GM21390 (cell line): Measurements from ENCODE around the gene MUC22.
"Not testable (repeated sequence)": the region's sequence is repeated elsewhere in the genome, so short reads cannot be mapped to it uniquely, and the experiment has no call there.

ENCODE experiments used
- ATAC-seq: cut with Tn5 transposase; IDR thresholded peaks from one replicate; pipeline ENCODE4 v1.9.1; 2021; ENCODE audit not compliant: unreplicated experiment

The MUC22 gene

GRCh38 chr6:31037169-31037568 lies 26.9 kb downstream of the MUC22 start:
- ATAC-seq, result no peak

GRCh38 chr6:31037682-31038081 lies 27.4 kb downstream of the MUC22 start:
- ATAC-seq, result no peak

- ATAC-seq, result no peak
Observed at GRCh38 chr6:31038559-31038958, 28.3 kb downstream of the MUC22 start.

DNA sequence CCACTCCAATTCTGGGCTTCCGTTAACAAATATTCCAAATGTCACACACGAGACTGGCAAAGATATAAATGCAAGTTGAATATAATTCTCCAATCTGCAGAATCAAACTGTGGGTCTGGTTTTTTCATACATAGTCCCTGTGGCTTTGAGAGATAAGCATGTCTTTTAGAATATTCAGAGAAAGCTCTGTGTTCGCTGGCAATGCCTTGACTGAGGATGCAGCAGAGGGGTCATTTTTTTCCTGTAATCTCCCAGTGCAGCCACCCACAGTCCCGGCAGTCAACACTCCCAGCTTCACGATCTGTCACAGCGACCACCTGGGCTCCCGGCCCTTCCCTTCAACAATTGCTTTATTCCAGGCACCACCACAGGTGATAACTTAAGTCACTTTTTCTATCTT lies 30.5 kb downstream of the MUC22 start:
- ATAC-seq, result no peak

GRCh38 chr6:31041372-31041974 lies 31.2 kb downstream of the MUC22 start:
- ATAC-seq, result no peak

DNA sequence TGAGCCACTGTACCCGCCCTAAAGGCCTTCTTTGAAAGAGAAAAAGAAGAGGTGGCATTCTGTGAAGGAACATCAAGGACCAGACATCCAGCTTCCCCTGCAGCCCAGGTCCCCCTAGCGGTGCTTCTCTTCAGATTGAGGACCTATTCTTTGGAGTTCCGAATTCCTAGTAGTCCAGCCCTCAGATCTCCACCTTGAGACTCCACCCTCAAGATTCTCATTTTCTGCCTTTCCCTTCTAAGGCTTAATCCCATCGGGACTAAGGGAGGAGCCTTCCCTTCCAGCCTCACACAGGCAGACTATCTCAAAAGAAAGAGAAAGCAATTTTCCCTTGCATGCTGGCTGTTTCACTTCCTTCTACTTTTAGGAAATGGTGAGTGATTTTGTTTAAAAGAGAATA lies 32.5 kb downstream of the MUC22 start:
- no peak for ATAC-seq

DNA sequence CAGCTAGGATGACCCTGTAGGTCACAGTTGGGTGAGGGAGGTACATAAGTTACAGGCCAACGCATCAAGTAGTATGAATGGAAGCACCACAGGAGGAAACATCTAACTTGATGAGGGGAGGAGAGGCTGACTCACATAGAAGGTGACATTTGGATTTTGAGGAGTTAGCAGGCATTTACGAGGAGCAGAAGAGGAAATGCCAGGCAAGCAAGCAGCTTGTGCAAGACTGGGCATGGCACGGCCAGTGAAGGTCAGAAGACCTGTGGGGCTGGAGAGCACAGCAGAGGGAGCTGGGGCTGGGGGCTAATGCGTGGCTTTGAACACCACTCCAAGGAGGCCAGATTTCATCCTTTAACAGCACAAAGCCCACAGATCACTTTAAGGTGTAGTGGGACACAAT lies 37.8 kb downstream of the MUC22 start:
- ATAC-seq, result no peak

DNA sequence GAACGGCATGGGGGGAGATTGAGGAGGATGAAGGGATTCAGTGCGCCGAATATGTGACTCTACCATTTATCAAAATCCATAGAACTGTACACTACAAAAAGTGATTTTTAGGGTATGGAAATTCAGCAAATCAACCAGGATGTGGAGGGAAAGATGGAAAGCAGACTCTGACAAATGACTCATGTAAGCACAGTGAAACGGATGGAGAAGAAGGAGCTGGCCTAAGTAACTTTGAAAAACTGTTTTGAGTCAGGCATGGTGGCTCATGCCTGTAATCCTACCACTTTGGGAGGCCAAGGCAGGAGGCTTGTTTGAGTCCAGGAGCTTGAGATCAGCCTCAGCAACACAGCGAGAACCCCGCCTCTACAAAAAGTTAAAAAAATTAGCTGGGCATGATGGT lies 39.2 kb downstream of the MUC22 start:
- ATAC-seq, result no peak

GRCh38 chr6:31053187-31053586 lies 42.9 kb downstream of the MUC22 start:
- ATAC-seq, result not testable (repeated sequence)

GRCh38 chr6:31053873-31054272 lies 43.6 kb downstream of the MUC22 start:
- no peak for ATAC-seq

- ATAC-seq, result no peak
Observed at GRCh38 chr6:31055441-31055840, 45.2 kb downstream of the MUC22 start.

DNA sequence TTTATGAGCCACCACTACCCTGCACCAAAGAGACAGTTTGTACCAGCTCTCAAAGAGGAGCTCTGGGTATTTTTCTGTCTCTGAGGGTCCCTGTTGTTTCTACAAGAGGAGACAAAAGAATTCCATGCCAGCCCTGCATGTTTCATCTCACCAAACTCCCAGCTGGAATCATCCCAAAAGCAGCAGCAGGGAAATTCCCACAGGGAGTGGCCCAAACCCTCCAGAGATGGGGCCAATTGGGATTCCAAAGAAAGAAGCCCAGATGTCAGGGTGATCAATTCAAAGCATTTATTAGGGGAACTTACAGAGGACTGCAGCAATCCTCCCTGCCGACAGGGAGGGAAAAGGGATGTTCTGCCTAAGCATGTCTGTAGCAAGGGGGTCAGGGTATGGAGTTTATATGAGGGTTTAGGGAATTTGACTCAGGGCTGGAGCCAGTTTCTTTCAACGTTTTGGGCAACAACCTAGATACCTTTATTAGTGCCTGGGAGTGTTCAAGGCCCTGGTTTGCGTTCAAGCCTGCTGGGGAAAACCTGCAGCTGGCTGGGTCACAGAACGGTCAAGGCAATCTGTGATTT lies 47.2 kb downstream of the MUC22 start:
- no peak for ATAC-seq

DNA sequence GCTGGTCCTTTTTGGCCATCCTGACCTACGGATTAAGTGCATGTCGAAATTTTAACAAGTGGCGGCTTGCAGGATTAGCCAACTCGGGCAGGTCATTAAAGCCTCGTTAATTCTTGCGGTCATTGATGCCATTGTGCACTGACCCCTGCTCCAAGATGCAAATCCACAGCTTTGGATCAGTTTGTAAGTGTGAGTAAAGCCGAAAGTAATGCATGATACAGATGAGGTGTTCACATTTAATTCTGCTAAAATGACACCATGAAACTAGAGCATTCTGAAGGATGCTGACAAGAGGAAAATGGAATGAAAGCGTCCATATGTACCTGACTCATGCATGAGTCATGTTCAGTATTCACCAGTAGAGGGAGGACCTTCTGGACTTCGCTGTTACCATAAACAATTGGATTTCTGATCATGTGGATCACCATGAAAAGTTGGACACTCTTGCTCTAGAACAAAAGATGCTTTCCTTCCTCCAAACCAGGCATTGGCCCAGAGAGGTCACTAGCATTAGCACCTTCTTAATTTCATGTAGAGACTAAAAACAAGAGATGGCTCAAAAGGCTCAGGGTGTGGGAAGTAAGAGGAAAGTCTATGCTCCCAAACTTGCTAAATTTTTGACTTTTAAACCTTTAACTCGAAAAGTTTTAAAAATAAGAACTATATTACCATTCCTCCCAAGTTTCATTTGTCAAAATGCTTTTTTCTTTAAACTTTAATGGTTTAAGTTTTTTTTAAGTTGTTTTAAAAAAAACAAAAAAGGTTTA lies 48.0 kb downstream of the MUC22 start:
- no peak for ATAC-seq

DNA sequence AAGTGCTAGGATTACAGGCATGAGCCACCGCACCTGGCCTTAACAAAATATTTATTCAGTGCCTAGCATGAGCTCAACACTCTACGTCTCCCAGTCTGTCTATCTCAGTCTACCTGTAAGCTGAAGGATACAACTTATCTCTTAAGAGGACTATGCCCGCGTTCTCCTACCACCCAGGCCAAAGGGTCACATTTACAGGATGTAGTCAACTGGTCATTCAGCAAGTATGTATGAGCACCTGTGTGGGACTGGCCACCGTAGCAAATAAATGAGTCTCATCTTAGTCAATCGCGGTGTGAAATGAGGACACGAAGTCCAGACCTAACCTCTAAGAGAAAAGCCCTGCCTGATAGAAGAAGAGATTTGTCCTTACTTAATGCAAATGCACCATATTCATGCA lies 49.9 kb downstream of the MUC22 start:
- ATAC-seq, result no peak

DNA sequence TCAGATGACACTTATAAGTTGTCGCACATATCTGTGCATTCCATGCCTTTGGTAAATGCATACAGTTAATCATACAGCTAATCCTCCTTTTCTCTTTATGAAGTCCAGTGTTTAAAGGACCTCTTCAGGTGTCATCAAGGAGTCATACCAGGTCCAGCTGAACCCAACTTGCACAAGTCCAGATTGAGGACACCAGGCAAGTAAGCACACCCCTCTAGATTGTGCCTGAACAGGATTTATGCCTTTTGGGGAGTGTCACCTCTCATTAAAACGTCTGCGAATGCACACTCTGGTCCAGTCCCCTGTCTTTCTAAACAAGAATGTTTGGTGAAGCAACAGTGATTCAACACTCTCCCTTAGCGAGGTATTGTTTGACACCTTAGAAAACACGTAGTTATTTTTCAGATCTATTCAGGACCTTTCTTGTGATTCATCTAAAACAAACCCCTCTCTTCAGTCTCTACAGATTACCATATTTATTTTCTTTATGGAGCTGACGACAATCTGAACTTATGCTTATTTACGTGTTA lies 53.7 kb downstream of the MUC22 start:
- no peak for ATAC-seq

- ATAC-seq, result no peak
Observed at GRCh38 chr6:31065556-31065955, 55.3 kb downstream of the MUC22 start.

- ATAC-seq, result not testable (repeated sequence)
Observed at GRCh38 chr6:31067028-31067427, 56.8 kb downstream of the MUC22 start.

DNA sequence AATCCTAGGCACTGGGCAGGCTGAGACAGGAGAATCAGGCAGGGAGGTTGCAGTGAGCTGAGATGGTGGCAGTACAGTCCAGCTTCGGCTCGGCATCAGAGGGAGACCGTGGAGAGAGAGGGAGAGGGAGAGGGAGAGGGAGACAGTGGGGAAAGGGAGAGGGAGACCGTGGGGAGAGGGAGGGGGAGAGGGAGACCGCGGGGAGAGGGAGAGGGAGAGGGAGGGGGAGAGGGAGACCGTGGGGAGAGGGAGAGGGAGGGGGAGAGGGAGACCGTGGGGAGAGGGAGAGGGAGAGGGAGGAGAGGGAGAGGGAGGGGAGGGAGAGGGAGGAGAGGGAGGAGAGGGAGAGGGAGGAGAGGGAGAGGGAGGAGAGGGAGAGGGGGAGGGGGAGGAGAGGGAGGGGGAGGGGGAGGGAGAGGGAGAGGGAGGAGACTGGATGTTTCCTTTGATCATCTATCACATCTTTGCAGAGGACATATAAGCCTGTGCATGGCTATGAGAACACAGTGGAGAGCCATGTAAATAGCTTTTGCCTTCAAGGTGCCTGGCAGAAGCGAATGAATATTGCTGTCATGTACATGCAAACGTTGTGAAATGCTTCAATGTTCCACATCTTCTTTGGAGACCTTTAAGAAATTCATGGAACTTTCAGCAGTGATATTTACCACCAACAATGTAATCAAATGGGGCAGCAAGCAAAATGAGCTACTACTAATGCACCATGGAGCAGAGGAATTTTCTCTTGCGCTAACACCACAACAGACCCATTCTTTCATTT lies 57.8 kb downstream of the MUC22 start:
- not testable (repeated sequence) for ATAC-seq

- ATAC-seq, result no peak
Observed at GRCh38 chr6:31068669-31069340, 58.5 kb downstream of the MUC22 start.

GRCh38 chr6:31070711-31071197 lies 60.5 kb downstream of the MUC22 start:
- ATAC-seq, result no peak

- no peak for ATAC-seq
Observed at GRCh38 chr6:31074401-31074800, 64.1 kb downstream of the MUC22 start.
